Measurements from ENCODE around the gene NXPH2. TPM values are rescaled to one million over a fixed set of nuclear protein-coding genes. Genes with fewer than 3 reads are reported as not detected.
A peak's percentile ranks its signal among the peaks of the same experiment; 100 is the strongest.

The NXPH2 gene
- total and polyA plus RNA-seq, 2 of the 13 experiments (the other 11 are each of a cell fraction or from before 2014, with no cell fraction given) = not detected

GRCh38 chr2:138720035-138720838 is 60.0 kb downstream of the NXPH2 start (continued):
- no peak for TF ChIP-seq ZNF331 (CRISPR knock-in tag; IDR thresholded peaks at IDR 0.05)
- no peak for TF ChIP-seq MXD3 (CRISPR knock-in tag; IDR thresholded peaks at IDR 0.05)
- no peak for TF ChIP-seq ZBTB10 (CRISPR knock-in tag; IDR thresholded peaks at IDR 0.05; ENCODE audit: borderline replicate concordance)
- TF ChIP-seq KDM3A (CRISPR knock-in tag; IDR thresholded peaks at IDR 0.05; ENCODE audit: low read depth) = no peak
- no peak for TF ChIP-seq HCFC1 (IDR thresholded peaks at IDR 0.05; ENCODE audit: low read depth, low read length)
- TF ChIP-seq ETS1 (CRISPR knock-in tag; IDR thresholded peaks at IDR 0.05) = no peak
- no peak for TF ChIP-seq ZNF878 (CRISPR knock-in tag; IDR thresholded peaks at IDR 0.05)
- TF ChIP-seq, protein P1, sequence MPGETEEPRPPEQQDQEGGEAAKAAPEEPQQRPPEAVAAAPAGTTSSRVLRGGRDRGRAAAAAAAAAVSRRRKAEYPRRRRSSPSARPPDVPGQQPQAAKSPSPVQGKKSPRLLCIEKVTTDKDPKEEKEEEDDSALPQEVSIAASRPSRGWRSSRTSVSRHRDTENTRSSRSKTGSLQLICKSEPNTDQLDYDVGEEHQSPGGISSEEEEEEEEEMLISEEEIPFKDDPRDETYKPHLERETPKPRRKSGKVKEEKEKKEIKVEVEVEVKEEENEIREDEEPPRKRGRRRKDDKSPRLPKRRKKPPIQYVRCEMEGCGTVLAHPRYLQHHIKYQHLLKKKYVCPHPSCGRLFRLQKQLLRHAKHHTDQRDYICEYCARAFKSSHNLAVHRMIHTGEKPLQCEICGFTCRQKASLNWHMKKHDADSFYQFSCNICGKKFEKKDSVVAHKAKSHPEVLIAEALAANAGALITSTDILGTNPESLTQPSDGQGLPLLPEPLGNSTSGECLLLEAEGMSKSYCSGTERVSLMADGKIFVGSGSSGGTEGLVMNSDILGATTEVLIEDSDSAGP (CRISPR knock-in tag; IDR thresholded peaks at IDR 0.05; ENCODE audit: borderline replicate concordance) = no peak
- no peak for TF ChIP-seq HES4 (CRISPR knock-in tag; IDR thresholded peaks at IDR 0.05; ENCODE audit: borderline replicate concordance)
- TF ChIP-seq JUNB (CRISPR knock-in tag; IDR thresholded peaks at IDR 0.05; ENCODE audit: borderline replicate concordance) = no peak
- TF ChIP-seq SCMH1 (CRISPR knock-in tag; IDR thresholded peaks at IDR 0.05; ENCODE audit: borderline replicate concordance) = no peak
- TF ChIP-seq PHF8 (CRISPR knock-in tag; IDR thresholded peaks at IDR 0.05) = no peak
- no peak for TF ChIP-seq SSRP1 (CRISPR knock-in tag; IDR thresholded peaks at IDR 0.05)
- TF ChIP-seq, protein P2, sequence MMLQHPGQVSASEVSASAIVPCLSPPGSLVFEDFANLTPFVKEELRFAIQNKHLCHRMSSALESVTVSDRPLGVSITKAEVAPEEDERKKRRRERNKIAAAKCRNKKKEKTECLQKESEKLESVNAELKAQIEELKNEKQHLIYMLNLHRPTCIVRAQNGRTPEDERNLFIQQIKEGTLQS (CRISPR knock-in tag; IDR thresholded peaks at IDR 0.05) = no peak
- TF ChIP-seq MIXL1 (CRISPR knock-in tag; IDR thresholded peaks at IDR 0.05) = peak; percentile 58; the same call in 1 of the 2 replicates
- no peak for TF ChIP-seq ZNF256 (CRISPR knock-in tag; conservative IDR thresholded peaks at IDR 0.05)
- TF ChIP-seq ZNF773 (CRISPR knock-in tag; IDR thresholded peaks at IDR 0.05; ENCODE audit: borderline replicate concordance) = no peak
- TF ChIP-seq SALL1 (CRISPR knock-in tag; IDR thresholded peaks at IDR 0.05) = peak; percentile 85
- no peak for TF ChIP-seq ZNF484 (CRISPR knock-in tag; IDR thresholded peaks at IDR 0.05; ENCODE audit: borderline replicate concordance, low read depth)
- TF ChIP-seq FOXM1 (CRISPR knock-in tag; IDR thresholded peaks at IDR 0.05) = no peak
- peak; percentile 55; the same call in 1 of the 2 replicates for TF ChIP-seq SOX5 (CRISPR knock-in tag; IDR thresholded peaks at IDR 0.05; ENCODE audit: borderline replicate concordance)
- TF ChIP-seq TGIF2 (CRISPR knock-in tag; IDR thresholded peaks at IDR 0.05) = no peak
- no peak for TF ChIP-seq ZFP90 (CRISPR knock-in tag; IDR thresholded peaks at IDR 0.05; ENCODE audit: borderline replicate concordance)
- no peak for TF ChIP-seq REL (CRISPR knock-in tag; conservative IDR thresholded peaks at IDR 0.05)
- TF ChIP-seq KLF12 (CRISPR knock-in tag; IDR thresholded peaks at IDR 0.05; ENCODE audit: borderline replicate concordance) = no peak
- TF ChIP-seq TCF7L2 (IDR thresholded peaks at IDR 0.05; ENCODE audit: low read depth, low read length) = no peak

Data from HepG2 (cell line).